SK-N-SH treated with all-trans-retinoic acid at 6 μM for 48 hours (cell line): ENCODE data around the gene GDF2.

Experiments
- BACH2 ChIP-seq: fragments of 250-450 bp; sonication (Bioruptor Pico); IDR thresholded peaks from 2 replicates; pipeline ENCODE4 v1.9.0; 2021; ENCODE audit warnings: mild to moderate bottlenecking, borderline replicate concordance
- CREB5 ChIP-seq: fragments of 250-450 bp; sonication (Bioruptor Pico); IDR thresholded peaks from 2 replicates; pipeline ENCODE4 v1.5.1; 2020; ENCODE audit warnings: low read depth, mild to moderate bottlenecking, moderate library complexity
- CSDC2 ChIP-seq: fragments of 250-450 bp; sonication (Bioruptor Pico); IDR thresholded peaks from 2 replicates; pipeline ENCODE4 v1.5.0; 2020; ENCODE audit warnings: mild to moderate bottlenecking, moderate library complexity
- ESRRG ChIP-seq: fragments of 250-450 bp; sonication (Bioruptor Pico); IDR thresholded peaks from 2 replicates; pipeline ENCODE4 v1.6.1; 2021; ENCODE audit warnings: mild to moderate bottlenecking
- GLIS3 ChIP-seq: fragments of 250-450 bp; sonication (Bioruptor Pico); IDR thresholded peaks from 2 replicates; pipeline ENCODE4 v1.5.0; 2020; ENCODE audit warnings: mild to moderate bottlenecking, moderate library complexity
- PPARA ChIP-seq: fragments of 250-450 bp; sonication (Bioruptor Pico); IDR thresholded peaks from 2 replicates; pipeline ENCODE4 v1.5.0; 2020; ENCODE audit warnings: mild to moderate bottlenecking, borderline replicate concordance
- RARB ChIP-seq: fragments of 250-450 bp; sonication (Bioruptor Pico); IDR thresholded peaks from 2 replicates; pipeline ENCODE4 v1.8.0; 2021; ENCODE audit warnings: mild to moderate bottlenecking, moderate library complexity
- SNAI2 ChIP-seq: fragments of 250-450 bp; sonication (Bioruptor Pico); IDR thresholded peaks from 2 replicates; pipeline ENCODE4 v1.5.0; 2020; ENCODE audit warnings: mild to moderate bottlenecking, moderate library complexity
- TCF4 ChIP-seq: fragments of 250-450 bp; sonication (Bioruptor Pico); IDR thresholded peaks from 2 replicates; pipeline ENCODE4 v1.8.0; 2021; ENCODE audit warnings: mild to moderate bottlenecking, moderate library complexity, borderline replicate concordance
- ZFP3 ChIP-seq: fragments of 250-450 bp; sonication (Bioruptor Pico); IDR thresholded peaks from 2 replicates; pipeline ENCODE4 v1.5.0; 2020; ENCODE audit warnings: mild to moderate bottlenecking, moderate library complexity
- ZFP30 ChIP-seq: fragments of 450-650 bp; formaldehyde crosslinking; IDR thresholded peaks from 2 replicates; pipeline ENCODE4 v1.5.0; 2022; ENCODE audit warnings: mild to moderate bottlenecking, moderate library complexity
- TF ChIP-seq, protein P1 (sequence below): fragments of 250-450 bp; sonication (Bioruptor Pico); IDR thresholded peaks from 2 replicates; pipeline ENCODE4 v1.8.0; 2020; ENCODE audit warnings: mild to moderate bottlenecking, moderate library complexity, borderline replicate concordance
- TF ChIP-seq, protein P2 (sequence below): fragments of 250-450 bp; sonication (Bioruptor Pico); IDR thresholded peaks from 2 replicates; pipeline ENCODE4 v1.8.0; 2021; ENCODE audit warnings: low read depth, mild to moderate bottlenecking, moderate library complexity, borderline replicate concordance

- TF ChIP-seq ZFP30 (CRISPR knock-in tag) (no peak), ZFP3 (CRISPR knock-in tag) (no peak), ESRRG (no peak), GLIS3 (CRISPR knock-in tag) (no peak), TCF4 (no peak), CREB5 (CRISPR knock-in tag) (no peak), SNAI2 (CRISPR knock-in tag) (no peak), RARB (CRISPR knock-in tag) (no peak), CSDC2 (CRISPR knock-in tag) (no peak), PPARA (no peak), BACH2 (CRISPR knock-in tag) (no peak)
- TF ChIP-seq, protein P1, sequence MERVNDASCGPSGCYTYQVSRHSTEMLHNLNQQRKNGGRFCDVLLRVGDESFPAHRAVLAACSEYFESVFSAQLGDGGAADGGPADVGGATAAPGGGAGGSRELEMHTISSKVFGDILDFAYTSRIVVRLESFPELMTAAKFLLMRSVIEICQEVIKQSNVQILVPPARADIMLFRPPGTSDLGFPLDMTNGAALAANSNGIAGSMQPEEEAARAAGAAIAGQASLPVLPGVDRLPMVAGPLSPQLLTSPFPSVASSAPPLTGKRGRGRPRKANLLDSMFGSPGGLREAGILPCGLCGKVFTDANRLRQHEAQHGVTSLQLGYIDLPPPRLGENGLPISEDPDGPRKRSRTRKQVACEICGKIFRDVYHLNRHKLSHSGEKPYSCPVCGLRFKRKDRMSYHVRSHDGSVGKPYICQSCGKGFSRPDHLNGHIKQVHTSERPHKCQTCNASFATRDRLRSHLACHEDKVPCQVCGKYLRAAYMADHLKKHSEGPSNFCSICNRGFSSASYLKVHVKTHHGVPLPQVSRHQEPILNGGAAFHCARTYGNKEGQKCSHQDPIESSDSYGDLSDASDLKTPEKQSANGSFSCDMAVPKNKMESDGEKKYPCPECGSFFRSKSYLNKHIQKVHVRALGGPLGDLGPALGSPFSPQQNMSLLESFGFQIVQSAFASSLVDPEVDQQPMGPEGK (CRISPR knock-in tag) = no peak
- TF ChIP-seq, protein P2, sequence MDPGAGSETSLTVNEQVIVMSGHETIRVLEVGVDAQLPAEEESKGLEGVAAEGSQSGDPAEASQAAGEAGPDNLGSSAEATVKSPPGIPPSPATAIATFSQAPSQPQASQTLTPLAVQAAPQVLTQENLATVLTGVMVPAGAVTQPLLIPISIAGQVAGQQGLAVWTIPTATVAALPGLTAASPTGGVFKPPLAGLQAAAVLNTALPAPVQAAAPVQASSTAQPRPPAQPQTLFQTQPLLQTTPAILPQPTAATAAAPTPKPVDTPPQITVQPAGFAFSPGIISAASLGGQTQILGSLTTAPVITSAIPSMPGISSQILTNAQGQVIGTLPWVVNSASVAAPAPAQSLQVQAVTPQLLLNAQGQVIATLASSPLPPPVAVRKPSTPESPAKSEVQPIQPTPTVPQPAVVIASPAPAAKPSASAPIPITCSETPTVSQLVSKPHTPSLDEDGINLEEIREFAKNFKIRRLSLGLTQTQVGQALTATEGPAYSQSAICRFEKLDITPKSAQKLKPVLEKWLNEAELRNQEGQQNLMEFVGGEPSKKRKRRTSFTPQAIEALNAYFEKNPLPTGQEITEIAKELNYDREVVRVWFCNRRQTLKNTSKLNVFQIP (CRISPR knock-in tag) = no peak
Observed at GRCh38 chr10:47288916-47289495, 33.2 kb upstream of the GDF2 start.
